ENCODE data around the gene ARHGAP24.
"Not testable (repeated sequence)": the region's sequence is repeated elsewhere in the genome, so short reads cannot be mapped to it uniquely, and the experiment has no call there.

ARHGAP24 gene

DNA sequence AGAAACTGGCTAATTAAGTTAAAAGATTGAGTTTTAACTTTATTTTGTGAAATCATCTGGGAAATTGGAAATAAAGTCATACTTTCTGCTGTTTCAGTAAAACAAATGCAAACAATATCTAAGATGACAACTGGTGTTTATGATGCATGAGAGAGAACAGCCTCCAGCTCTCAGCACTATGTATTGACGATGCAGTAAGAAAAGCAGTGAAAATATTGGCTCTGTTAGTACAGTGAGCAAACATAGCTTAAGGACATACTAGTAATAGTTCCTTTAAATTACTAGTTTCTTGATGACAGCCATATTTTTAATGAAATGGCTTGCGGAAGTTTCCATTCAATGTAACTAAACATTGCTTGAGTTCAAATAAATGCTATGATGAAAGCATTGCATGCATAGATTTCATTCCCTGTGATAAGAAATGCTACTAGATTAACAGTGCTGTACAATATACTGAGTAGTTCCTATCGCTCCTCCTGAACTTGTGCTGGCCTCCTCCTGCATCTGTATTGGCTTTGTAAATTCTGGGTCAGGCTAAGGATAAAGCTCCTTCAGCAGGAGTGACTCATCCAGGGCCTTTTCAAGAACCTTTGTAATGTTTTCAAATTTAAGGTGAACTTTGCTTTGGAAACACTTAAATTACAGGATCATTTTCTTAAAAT, 11.6 kb downstream of the ARHGAP24 start:
- DNase-seq = no peak

DNA sequence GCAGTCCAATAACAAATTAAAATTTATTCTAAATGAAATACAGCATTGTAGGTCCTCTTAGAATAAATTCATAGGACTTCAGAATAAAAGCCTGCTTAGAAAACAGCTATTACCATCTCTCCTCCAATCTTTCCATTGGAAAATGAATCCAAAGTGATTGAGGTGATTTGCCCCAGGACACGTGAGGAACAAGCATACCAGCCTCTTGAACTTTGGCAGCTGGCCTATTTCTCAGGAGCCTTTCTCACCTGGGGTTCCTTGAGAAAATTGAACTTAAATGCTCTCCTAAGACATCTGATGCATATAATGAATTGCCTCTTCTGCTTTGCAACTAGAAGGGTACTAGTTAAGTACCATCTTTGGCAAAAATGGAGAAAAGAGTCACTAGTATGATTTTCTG, 13.5 kb downstream of the ARHGAP24 start:
- no peak for DNase-seq

DNA sequence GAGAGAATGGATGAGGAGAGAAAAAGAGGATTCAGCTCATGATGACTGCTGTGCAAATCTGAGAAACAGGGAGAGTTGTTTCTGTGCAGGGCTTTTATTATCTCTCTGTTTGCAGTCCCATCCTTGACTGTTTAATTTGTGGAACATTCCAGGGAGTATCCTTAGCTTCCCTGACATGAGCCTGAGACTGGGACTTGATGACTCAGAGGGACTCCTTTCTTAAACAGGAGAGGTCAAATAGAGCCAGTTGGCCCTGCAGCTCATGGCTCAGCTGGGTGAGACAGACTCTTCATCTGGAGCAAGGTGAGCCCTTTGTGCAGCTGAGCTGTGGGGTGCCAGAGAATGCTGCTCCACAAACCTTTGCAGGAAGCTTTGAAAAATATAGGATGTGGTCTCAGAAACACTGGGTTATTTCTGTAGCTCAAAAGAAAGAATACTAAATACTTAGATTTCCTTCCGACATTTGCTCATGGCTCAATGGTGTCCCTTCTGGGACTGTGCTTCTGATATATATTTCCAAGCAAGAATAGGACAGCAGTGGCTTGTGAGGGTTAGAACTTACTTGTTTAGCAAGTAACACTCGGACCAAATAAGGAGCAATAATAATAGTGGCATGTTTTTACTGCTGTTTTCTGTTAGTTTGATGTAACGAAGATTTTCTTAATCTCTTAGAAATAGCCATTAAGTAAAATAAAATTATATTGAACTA, 14.5 kb downstream of the ARHGAP24 start:
- no peak for DNase-seq

DNA sequence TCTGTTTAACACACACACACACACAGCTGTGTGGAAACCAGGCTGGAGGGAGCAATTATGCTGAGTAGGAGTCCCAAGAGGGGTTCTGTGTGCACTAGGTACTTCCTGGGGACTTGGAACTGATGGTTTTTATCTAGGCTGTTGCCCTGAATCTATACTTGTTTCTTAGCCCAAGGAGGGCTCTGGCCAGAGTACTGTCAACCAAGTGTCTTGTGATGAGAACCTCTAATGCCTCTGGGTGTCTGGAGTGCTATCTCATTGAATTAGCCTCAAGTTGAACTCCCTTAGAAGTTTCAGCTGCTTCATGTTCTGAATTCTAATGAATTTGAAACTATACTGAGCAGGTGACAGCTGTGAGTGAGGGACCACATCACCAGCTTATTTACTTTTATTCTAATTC, 16.6 kb downstream of the ARHGAP24 start:
- DNase-seq = peak; percentile 45

DNA sequence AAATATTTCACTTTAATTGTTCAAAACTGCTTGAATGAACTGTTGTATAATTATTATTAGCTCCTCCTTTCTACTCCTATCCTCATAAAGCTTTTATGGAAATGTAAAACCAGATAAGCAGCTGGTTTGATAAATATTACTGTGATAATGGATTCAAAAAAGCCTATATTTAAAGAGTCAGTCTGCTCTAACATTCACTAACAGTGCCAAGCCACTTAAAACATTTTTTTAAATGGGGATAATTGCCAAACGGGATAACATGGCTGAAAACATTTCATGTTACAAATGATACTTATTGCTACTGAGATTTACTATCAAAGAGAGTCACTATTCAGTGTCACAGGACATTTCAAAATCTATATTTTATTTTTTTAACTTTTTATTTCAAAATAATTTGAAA, 17.4 kb downstream of the ARHGAP24 start:
- DNase-seq = no peak

GRCh38 chr4:85495621-85496020, 20.7 kb downstream of the ARHGAP24 start:
- no peak for DNase-seq

DNA sequence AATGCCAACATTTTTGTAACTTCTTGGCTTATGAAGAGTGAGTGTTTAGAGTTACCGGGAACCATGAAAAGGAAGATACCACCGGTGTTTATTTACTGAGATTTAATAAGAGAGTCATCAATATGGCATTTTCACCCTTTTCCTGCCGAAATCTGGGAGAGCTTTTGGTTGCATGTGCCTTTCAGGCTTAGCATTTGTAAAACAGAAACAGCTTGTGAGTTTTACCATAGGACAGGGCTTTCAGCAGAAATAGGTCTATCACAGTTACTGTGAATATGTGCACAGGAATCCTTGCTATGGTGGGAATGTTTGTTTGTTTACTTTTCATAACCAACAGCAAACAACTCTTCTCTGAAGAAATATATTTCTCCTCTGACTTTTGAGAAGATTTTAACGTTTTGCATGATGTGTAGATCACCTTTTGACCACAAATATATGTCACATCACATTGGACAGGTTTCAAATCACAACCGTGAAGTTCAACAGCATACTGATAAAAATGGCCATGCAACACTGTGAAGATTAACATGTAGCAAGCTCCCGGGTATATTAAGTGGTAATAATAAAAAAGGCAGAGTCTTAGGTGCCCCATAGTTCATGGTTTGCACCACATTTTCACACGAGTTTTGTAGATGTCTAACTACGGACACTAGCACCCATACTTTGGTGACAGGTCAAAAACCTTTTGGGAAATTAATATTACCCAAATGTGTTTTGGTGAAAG, 21.3 kb downstream of the ARHGAP24 start:
- DNase-seq = no peak

DNA sequence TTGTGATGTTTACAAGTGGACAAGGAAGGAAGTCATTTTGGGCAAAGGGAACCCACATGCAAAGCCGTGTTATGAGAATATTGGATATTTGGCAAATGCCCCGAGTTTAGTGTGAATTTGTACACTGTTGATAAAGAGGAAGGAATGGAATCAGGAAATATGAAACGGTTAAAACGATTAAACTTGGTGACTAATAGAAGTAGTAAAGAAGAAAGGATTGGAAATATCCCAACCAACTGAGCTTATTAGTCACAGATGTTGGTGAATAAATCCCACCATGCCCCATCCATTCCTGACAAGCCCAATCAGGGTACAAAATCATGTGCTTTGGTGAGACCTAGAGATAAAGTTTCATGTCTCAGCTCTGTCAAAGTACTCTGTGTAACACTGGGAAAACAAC, 22.0 kb downstream of the ARHGAP24 start:
- no peak for DNase-seq

DNA sequence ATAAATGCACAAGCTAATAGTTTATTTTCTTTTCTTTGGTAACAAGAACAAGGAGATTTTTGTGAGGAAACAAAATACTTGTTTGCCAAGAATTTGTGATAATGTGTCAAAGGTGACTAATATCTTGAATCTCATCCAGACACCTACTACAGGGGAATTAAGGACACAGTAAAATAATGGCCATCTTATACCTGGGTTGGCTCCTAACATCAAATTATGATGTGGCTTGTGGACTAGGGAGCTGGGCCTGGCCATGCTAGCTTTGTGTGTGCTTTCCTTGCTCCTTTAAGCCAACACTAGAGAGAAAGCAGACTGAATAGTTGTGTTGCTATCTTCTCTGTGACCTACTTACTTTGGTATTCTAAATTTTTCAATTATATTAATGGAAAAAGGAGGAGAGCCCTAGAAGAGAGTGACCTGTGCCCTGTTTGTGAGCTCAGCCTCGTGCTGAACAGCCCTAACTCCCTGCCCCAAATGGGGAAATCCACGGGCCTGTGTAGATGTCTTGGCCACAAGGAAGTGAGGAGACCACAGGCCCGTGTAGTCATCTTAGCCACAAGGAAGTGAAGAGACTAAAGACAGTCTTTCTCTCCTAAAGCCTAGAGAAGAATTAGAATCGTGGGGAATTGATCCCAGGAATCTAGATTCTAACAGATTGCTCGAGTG, 23.3 kb downstream of the ARHGAP24 start:
- no peak for DNase-seq

DNA sequence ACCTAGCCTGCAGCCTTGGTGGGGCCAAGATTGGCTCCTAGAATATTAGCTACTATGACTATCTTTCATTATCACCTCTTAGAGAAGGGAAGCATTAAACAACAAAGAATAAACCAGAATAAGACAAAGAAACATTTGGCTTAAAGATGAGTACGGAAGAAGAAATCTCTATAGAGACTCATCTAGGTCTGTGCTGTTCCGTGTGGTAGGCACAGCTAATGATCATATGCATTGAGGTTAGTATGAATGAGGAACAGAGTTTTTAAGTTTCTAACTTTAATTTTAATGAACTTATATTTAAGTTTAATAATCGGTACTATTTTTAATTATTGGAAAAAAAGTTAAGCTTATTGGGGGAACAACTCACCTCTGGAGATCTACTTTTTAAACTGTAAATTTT, 24.6 kb downstream of the ARHGAP24 start:
- no peak for DNase-seq

GRCh38 chr4:85500110-85500867, 25.3 kb downstream of the ARHGAP24 start:
- no peak for DNase-seq

DNA sequence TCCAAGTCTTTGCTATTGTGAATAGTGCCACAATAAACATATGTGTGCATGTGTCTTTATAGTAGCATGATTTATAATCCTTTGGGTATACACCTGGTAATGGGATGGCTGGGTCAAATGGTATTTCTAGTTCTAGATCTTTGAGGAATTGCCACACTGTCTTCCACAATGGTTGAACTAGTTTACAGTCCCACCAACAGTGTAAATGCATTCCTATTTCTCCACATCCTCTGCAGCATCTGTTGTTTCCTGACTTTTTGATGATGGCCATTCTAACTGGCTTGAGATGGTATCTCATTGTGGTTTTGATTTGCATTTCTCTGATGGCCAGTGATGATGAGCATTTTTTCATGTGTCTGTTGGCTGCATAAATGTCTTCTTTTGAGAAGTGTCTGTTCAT, 26.2 kb downstream of the ARHGAP24 start:
- not testable (repeated sequence) for DNase-seq

DNA sequence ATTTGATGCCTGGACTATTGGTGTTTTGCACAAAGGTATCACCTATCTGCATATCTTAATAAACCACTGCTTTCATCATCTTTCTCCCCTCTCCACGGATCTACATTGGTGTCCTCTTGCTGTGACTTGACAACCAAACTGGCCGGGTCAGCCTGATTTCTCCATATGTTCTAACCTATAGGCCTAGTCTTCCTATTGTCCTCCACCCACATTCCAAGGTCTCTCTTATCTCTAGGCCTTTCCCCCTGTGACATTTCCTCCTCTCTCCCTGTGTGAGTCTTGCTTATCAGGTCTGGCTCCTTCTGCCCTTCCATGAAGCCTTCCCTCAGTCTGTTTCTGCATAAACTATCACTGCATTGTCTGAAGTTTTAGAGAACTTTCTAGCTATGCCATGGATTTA, 33.7 kb downstream of the ARHGAP24 start:
- no peak for DNase-seq

DNA sequence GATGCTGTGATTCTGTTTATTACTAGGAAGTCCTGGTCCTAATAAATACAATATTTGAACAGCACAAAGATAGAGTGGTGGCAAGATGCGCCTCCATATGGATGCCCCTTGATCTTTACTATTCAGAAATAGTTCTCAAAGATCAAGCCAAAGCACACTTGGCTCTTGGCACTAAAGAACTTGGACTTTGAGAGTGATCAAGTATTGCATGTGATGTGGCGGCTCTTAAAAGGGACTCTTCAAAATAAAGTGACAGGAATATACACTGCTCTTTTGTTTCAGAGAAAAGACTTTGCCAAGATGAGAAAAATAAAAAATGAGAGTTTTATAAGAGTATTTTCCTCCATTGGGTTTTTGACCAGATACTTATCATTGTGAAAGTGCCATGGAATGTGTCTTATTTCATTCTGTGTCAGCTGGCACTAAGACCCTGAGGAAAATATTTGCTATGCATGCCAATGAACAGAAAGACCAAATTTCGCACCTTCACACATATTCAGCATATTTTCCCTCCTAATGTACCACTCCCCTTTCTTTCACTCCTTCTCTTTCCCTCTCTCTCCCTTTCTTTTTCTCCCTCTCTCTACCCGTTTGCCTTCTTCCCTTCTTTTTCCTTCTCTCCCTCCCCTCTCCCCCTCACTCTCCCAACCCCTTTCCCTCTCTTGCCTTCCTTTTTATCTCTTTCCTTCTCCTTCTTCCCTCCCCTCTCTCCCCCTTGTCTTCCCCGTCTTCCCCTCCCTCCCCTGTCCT, 35.1 kb downstream of the ARHGAP24 start:
- DNase-seq = no peak

- DNase-seq = no peak
These were observed 35.7 kb downstream of the ARHGAP24 start for GRCh38 chr4:85510632-85510984.

- DNase-seq = no peak
These were observed 37.7 kb downstream of the ARHGAP24 start for GRCh38 chr4:85512446-85513205.

GRCh38 chr4:85514117-85514516, 39.2 kb downstream of the ARHGAP24 start:
- DNase-seq = no peak

DNA sequence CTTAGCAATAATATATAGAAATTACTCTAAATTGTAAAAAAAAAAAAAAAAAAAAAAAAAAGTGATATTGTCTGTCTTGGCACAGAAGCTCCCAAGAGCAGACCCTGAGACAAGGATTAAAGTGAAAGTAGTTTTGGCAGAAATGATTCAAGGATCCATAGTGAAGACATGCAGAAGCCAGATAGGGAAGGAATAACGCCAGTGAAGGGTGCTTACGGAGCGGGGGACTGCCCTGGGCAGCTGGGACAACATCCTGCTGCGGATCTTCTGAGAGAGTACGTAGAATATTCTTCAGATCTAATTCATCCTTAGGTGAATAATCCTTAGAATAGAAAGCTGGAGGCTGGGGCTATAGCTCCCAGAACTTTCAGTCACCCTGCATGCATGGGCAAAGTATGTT, 39.8 kb downstream of the ARHGAP24 start:
- DNase-seq = no peak

DNA sequence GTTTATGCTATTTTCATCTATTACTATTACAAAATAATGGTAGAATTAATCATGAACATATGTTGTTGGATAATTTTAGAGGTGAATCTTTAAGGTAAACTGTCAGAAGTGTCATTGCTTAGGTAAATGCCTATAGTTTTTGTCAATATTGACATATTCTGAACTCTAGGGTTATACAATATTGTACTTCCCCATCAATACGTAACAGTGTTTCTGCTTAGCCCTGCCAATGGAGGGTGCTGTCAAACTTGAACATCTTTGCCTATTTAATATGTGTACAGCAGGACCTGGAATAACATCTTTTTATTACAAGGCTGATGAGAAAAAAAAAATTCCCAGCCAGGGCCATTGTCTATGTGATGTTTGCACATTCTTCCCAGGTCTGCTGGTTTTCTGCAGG, 40.8 kb downstream of the ARHGAP24 start:
- no peak for DNase-seq

- DNase-seq = not testable (repeated sequence)
These were observed 43.6 kb downstream of the ARHGAP24 start for GRCh38 chr4:85518526-85518925.

All from right hindlimb (tissue), 1 donor.